Motor neuron (in vitro differentiated cells): Measurements from ENCODE around the gene MAP1LC3B2. TPM values are rescaled to one million over a fixed set of nuclear protein-coding genes. Genes with fewer than 3 reads are reported as not detected.

Experiments
- ATAC-seq, 8 experiments: fragments of 200-7000 bp; cut with Tn5 transposase; replicated peaks in 6 of 8; 2 replicates each; pipeline ENCODE4 v1.8.0; 2021; ENCODE audit warnings: mild to moderate bottlenecking in 8 of 8, moderate library complexity in 8 of 8
- H3K27ac ChIP-seq, 2 donors: fragments of 250-450 bp; sonication (Bioruptor Pico); 2 replicates each; pipeline ENCODE4 v1.9.0; 2021; ENCODE audit warnings: antibody characterized with exemption in 2 of 2, mild to moderate bottlenecking in 2 of 2, moderate library complexity in 1 of 2
- H3K4me1 ChIP-seq, 2 donors: fragments of 250-450 bp; sonication (Bioruptor Pico); replicated peaks in 1 of 2; 2 replicates each; pipeline ENCODE4 v1.6.1; 2021; ENCODE audit warnings: antibody characterized with exemption in 2 of 2, mild to moderate bottlenecking in 2 of 2, moderate library complexity in 1 of 2
- H3K4me3 ChIP-seq, 5 donors: fragments of 250-450 bp; sonication (Bioruptor Pico); 2 replicates each; pipeline ENCODE4 v1.9.0; 2021; ENCODE audit warnings: antibody characterized with exemption in 5 of 5, mild to moderate bottlenecking in 5 of 5, moderate library complexity in 4 of 5
- WGBS, 10 experiments: fragments of 450-650 bp; shearing (Covaris generic); methylation state at CpG; one replicate each; pipeline ENCODE4 v1.0.0; 2022; 5-methylcytosine and 5-hydroxymethylcytosine counted together
- in situ Hi-C, 9 experiments: fragments of 400-800 bp; cut with MboI; loops; one replicate each; pipeline ENCODE4 v1.15.0; 2021; ENCODE audit warnings: low sequenced_read_pairs in 9 of 9, low pct_unique_long_range_greater_than_20kb in 2 of 9; ENCODE audit not compliant: unreplicated experiment in 9 of 9
- total RNA-seq, 8 experiments: library from RNA; unstranded; fragments of 300-600 nt; gene quantifications; 2 replicates each; pipeline versions ENCODE4 v1.2.3 to v1.2.4, GENCODE V29; 2022

The MAP1LC3B2 gene
- total RNA-seq, 8 experiments from 2014 or later = 0.61 to 3.8 (median 1.1) TPM

GRCh38 chr12:116620124-116620491 is 60.9 kb downstream of the MAP1LC3B2 start:
- ATAC-seq = peak; percentile 17 to 89 (median 50)
- Histone ChIP-seq H3K4me1 (peaks cover 21 to 23% of the 10 kb centered on the region in 2 donors), H3K27ac (peak overlapping the region in 1 of 2 donors; percentile 42), H3K4me3 (no peak overlapping the region)
- in situ Hi-C loops = no loop called here
- WGBS, 10 experiments = 0 to 100% (median 55%) methylated on average over 1 to 2 of the region's 3 CpGs; no CpG with 5 or more reads in 2 of the 10 experiments

GRCh38 chr12:116620492-116621191 is 61.5 kb downstream of the MAP1LC3B2 start:
- H3K4me3 ChIP-seq = no peak overlapping the region
- peaks cover 18% of the 10 kb centered on the region in 2 donors for H3K4me1 ChIP-seq
- WGBS, 10 experiments = 28 to 80% (median 58%) methylated on average over 1 to 14 of the region's 16 CpGs; no CpG with 5 or more reads in 1 of the 10 experiments
- H3K27ac ChIP-seq = peak overlapping the region; percentile 1 to 42
- ATAC-seq = peak in 5 of 8 experiments; percentile 36 to 63 (median 52)
- in situ Hi-C loops = no loop called here

- Histone ChIP-seq H3K27ac (peak overlapping the region in 1 of 2 donors; percentile 42), H3K4me1 (peaks cover 13 to 14% of the 10 kb centered on the region in 2 donors), H3K4me3 (no peak overlapping the region)
- no peak for ATAC-seq
- in situ Hi-C loops = no loop called here
- 56 to 100% (median 83%) methylated on average over 1 to 3 of the region's 4 CpGs; no CpG with 5 or more reads in 6 of the 10 experiments for WGBS, 10 experiments
Observed at GRCh38 chr12:116621194-116621593, 62.0 kb downstream of the MAP1LC3B2 start.

GRCh38 chr12:116624516-116624915 is 65.3 kb downstream of the MAP1LC3B2 start:
- ATAC-seq = no peak
- Histone ChIP-seq H3K4me3 (no peak overlapping the region), H3K27ac (no peak overlapping the region), H3K4me1 (peaks cover 14 to 19% of the 10 kb centered on the region in 2 donors)
- WGBS, 10 experiments = 20 to 100% (median 83%) methylated on average over 1 to 3 of the region's 8 CpGs; no CpG with 5 or more reads in 3 of the 10 experiments
- in situ Hi-C loops = no loop called here

- 8 to 85% (median 79%) methylated on average over 1 to 4 of the region's 5 CpGs; no CpG with 5 or more reads in 3 of the 10 experiments for WGBS, 10 experiments
- in situ Hi-C loops = no loop called here
- ATAC-seq = no peak
- no peak overlapping the region for H3K4me3 ChIP-seq
- no peak overlapping the region for H3K27ac ChIP-seq
- peaks cover 7 to 19% of the 10 kb centered on the region in 2 donors for H3K4me1 ChIP-seq
Observed at GRCh38 chr12:116626153-116626552, 67.0 kb downstream of the MAP1LC3B2 start.

Other genes with a start within 250 kb of the MAP1LC3B2 start
- gene SPRING1, start 178.7 kb downstream of the MAP1LC3B2 start, total RNA-seq = 10 to 100 TPM; 11.7 to 43.7 (median 23.9) TPM
- gene RNFT2, start 178.9 kb downstream of the MAP1LC3B2 start, total RNA-seq = 10 to 100 TPM in 6 of 8 experiments, 1 to 10 TPM in 1, under 1 TPM in 1; 0.71 to 56.3 (median 29.9) TPM